Activated naive CD8-positive, alpha-beta T cell treated with anti-CD3 and anti-CD28 coated beads for 36 hours (primary cell): ENCODE results near the gene JPH4. TPM values are rescaled to one million over a fixed set of nuclear protein-coding genes. Genes with fewer than 3 reads are reported as not detected.
A peak's percentile ranks its signal among the peaks of the same experiment; 100 is the strongest.
"Not testable (repeated sequence)": the region's sequence is repeated elsewhere in the genome, so short reads cannot be mapped to it uniquely, and the experiment has no call there.

ENCODE experiments used
- DNase-seq: peaks from one replicate; pipeline ENCODE4 v3.0.0; 2021
- H3K27ac Mint-ChIP-seq: one replicate; pipeline ENCODE4 v1.8.0; 2022; ENCODE audit warnings: mild to moderate bottlenecking, moderate library complexity, mixed read lengths
- H3K27me3 Mint-ChIP-seq: one replicate; pipeline ENCODE4 v1.8.0; 2022; ENCODE audit warnings: mild to moderate bottlenecking, mixed read lengths
- H3K36me3 Mint-ChIP-seq: one replicate; pipeline ENCODE4 v1.8.0; 2021; ENCODE audit warnings: mild to moderate bottlenecking, mixed read lengths
- H3K4me1 Mint-ChIP-seq: one replicate; pipeline ENCODE4 v1.8.0; 2021; ENCODE audit warnings: mixed read lengths
- H3K4me3 Mint-ChIP-seq: one replicate; pipeline ENCODE4 v1.8.0; 2022; ENCODE audit warnings: mild to moderate bottlenecking, moderate library complexity, mixed read lengths
- H3K9me3 Mint-ChIP-seq: one replicate; pipeline ENCODE4 v1.8.0; 2022; ENCODE audit warnings: mixed read lengths
- total RNA-seq, 2 experiments: library from RNA; stranded (reverse); gene quantifications; one replicate each; pipeline ENCODE4 v1.2.3, GENCODE V29; 2021

The JPH4 gene
- total RNA-seq, 2 experiments from 2014 or later, result 0.72 to 0.74 TPM

DNA sequence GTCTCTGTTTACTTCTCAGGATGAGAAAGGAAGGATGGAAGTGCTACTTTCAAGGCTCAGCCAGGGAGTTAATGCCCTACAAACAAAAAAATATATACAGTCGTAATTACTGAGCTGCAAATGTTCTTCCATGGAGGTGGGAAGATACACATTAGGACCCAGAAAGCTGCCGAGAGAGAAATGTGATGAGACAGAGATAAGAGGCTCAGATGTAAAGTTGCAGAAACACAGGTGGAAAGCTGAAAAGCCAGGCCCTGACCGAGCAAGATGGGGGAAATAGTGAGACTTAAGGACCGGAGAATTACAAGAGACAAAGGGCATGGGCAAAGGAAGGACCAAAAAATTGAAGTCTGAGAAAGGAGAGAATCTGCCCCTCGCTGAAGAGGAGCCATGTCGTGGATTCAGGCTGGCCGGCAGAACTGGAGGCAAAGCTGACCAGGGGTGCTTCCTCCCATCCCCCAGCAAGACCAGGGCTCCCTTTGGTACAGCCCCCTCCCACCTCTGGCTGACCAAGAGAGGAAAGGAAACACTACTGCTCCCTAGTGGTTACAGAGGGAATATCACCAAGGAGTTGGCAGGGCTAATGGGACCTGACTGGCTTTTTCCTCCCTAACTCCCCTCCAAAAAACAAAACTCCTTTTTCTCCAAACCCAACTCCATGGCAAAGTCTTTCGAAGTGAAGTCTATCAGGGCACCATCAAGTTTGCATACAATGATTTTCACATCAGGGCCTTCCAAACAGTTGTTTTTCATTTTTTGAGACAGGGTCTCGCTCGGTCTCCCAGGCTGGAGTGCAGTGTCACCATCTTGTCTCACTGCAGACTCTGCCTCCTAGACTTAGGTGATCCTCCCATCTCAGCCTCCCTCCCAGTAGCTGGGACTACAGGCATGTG is 39.1 kb downstream of the JPH4 start:
- Mint-ChIP-seq H3K27ac (no peak overlapping the region), H3K9me3 (no peaks in the 10 kb centered on the region)

DNA sequence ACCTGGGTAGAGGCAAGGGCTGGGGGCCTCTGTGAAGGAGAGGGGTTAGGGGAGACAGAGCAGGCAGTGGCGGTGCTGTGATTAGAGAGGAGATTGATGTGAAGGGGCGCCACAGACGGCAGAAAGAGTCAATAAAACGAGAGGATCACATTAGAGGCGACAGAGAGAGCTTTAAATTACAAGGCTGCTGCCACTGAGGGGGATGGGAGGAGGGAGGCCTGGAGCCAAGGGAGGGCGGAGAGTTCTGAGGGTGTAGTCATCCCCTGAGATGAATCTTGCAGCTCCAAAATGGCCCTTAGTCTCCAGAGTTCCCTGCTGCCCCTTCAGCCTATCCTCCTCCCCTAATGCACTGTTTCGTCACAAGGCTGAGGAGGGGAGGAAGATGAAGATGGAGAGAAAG is 39.8 kb downstream of the JPH4 start:
- H3K4me1 Mint-ChIP-seq, result no peaks in the 10 kb centered on the region
- H3K4me3 Mint-ChIP-seq, result no peak overlapping the region
- H3K27ac Mint-ChIP-seq, result no peak overlapping the region
- no peak for DNase-seq
- no peaks in the 10 kb centered on the region for H3K27me3 Mint-ChIP-seq
- H3K36me3 Mint-ChIP-seq, result no peaks in the 10 kb centered on the region
- no peaks in the 10 kb centered on the region for H3K9me3 Mint-ChIP-seq

More for the DNA sequence above, 39.1 kb downstream of the JPH4 start:
- no peaks in the 10 kb centered on the region for H3K36me3 Mint-ChIP-seq
- peak; percentile 15 for DNase-seq
- H3K4me3 Mint-ChIP-seq, result no peak overlapping the region
- H3K27me3 Mint-ChIP-seq, result no peaks in the 10 kb centered on the region
- H3K4me1 Mint-ChIP-seq, result no peaks in the 10 kb centered on the region

GRCh38 chr14:23538050-23538718 is 40.4 kb downstream of the JPH4 start:
- H3K4me3 Mint-ChIP-seq, result no peak overlapping the region
- no peak for DNase-seq
- H3K27ac Mint-ChIP-seq, result no peak overlapping the region
- H3K4me1 Mint-ChIP-seq, result no peaks in the 10 kb centered on the region
- H3K27me3 Mint-ChIP-seq, result no peaks in the 10 kb centered on the region
- H3K9me3 Mint-ChIP-seq, result no peaks in the 10 kb centered on the region
- no peaks in the 10 kb centered on the region for H3K36me3 Mint-ChIP-seq

GRCh38 chr14:23537351-23538049 is 41.1 kb downstream of the JPH4 start:
- no peaks in the 10 kb centered on the region for H3K27me3 Mint-ChIP-seq
- no peaks in the 10 kb centered on the region for H3K36me3 Mint-ChIP-seq
- H3K4me1 Mint-ChIP-seq, result no peaks in the 10 kb centered on the region
- no peak for DNase-seq
- no peaks in the 10 kb centered on the region for H3K9me3 Mint-ChIP-seq
- H3K4me3 Mint-ChIP-seq, result no peak overlapping the region
- H3K27ac Mint-ChIP-seq, result no peak overlapping the region

GRCh38 chr14:23536906-23537305 is 41.7 kb downstream of the JPH4 start:
- H3K4me3 Mint-ChIP-seq, H3K27me3 Mint-ChIP-seq, H3K9me3 Mint-ChIP-seq: not testable (repeated sequence)

DNA sequence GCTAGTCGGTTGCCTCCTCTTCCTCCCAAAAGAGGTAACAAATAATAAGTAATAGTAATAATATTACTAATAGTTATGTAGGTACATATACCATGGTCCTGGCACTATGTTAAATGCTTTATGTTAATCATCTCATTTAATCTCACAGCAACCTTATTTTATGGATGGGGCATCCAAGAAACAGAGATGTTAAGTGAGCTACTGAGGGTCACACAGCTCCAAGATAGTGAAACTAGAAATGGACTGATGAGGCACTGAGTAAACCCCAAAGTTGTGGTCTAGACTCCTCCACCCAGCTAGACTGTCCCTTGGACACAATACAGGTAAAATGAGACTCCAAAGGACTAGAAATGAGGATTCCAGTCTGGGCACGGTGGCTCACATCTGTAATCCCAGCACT is 42.1 kb downstream of the JPH4 start:
- Mint-ChIP-seq H3K36me3 (no peaks in the 10 kb centered on the region), H3K9me3 (no peaks in the 10 kb centered on the region), H3K4me1 (no peaks in the 10 kb centered on the region), H3K4me3 (no peak overlapping the region), H3K27me3 (no peaks in the 10 kb centered on the region), H3K27ac (no peak overlapping the region)
- DNase-seq, result no peak

More at GRCh38 chr14:23536906-23537305, 41.7 kb downstream of the JPH4 start:
- H3K36me3 Mint-ChIP-seq, DNase-seq, H3K4me1 Mint-ChIP-seq, H3K27ac Mint-ChIP-seq: not testable (repeated sequence)

DNA sequence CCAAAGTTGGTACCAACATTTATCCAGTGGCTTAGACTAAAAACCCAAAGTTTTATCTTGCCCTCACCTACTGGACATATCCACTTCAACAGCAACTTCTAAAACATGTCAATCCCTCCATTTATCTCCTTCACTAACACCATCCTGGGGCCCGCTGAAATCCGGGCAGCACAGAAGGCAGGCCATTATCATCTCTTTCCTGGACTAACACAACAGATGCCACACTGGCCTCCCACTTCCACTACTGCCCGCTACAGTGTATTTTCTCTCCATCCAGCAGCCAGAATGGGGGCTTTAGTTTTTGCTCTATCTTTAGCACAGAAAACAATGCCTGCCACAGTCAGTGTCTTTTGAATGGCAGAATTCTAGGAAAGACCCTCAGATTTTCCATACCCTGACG is 42.6 kb downstream of the JPH4 start:
- Mint-ChIP-seq H3K27me3 (no peaks in the 10 kb centered on the region), H3K36me3 (no peaks in the 10 kb centered on the region), H3K27ac (no peak overlapping the region), H3K9me3 (no peaks in the 10 kb centered on the region), H3K4me1 (no peaks in the 10 kb centered on the region), H3K4me3 (no peak overlapping the region)
- DNase-seq, result no peak

- no peak overlapping the region for H3K4me3 Mint-ChIP-seq
- H3K27ac Mint-ChIP-seq, result no peak overlapping the region
- no peaks in the 10 kb centered on the region for H3K36me3 Mint-ChIP-seq
- H3K27me3 Mint-ChIP-seq, result no peaks in the 10 kb centered on the region
- no peaks in the 10 kb centered on the region for H3K4me1 Mint-ChIP-seq
- no peaks in the 10 kb centered on the region for H3K9me3 Mint-ChIP-seq
- DNase-seq, result no peak
These were observed 44.7 kb downstream of the JPH4 start for GRCh38 chr14:23533652-23534435.

DNA sequence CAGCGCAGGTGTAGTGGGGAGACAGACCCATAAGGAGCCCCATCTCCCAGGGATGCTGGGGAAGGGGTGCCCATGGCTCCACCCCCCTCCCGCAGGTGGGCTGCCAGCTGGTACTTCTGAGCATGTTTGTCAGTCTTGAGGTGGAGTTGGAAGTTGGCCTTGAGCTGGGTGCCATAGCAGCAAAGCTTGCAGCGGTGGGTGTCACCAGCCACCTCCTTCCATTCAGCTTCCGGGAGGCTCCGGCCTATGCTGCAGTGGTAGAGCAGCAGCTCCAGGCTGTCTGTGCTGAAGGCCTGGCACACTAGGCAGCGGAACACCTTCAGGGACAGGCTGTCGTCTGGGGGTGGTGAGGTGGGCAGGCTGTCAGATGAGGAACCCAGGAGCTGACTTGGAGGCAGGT is 45.9 kb downstream of the JPH4 start:
- Mint-ChIP-seq H3K27me3 (no peaks in the 10 kb centered on the region), H3K4me1 (no peaks in the 10 kb centered on the region), H3K4me3 (no peak overlapping the region)

DNA sequence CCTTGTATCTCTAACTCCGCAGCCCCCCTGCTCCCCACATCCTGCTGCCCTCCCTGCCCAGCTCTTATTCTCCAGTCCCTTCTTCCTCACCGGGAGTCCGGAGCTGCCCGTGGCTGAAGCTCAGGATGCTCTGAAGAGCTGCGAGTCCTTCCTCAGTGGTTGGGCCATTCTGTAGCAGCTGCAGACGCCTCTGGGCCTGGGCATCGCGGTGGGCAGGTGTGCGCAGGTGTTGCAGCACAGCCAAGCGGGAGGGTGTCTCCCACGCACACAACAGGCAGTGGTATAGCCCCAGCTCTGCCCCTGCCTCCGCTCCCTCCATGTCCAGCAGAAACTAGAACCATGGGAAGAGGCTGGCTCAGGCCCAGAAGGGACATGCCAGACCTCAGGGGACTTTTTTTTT is 47.2 kb downstream of the JPH4 start:
- Mint-ChIP-seq H3K27ac (no peak overlapping the region), H3K4me1 (no peaks in the 10 kb centered on the region), H3K9me3 (no peaks in the 10 kb centered on the region), H3K36me3 (no peaks in the 10 kb centered on the region), H3K4me3 (no peak overlapping the region), H3K27me3 (no peaks in the 10 kb centered on the region)
- DNase-seq, result no peak

More for the DNA sequence above, 45.9 kb downstream of the JPH4 start:
- H3K9me3 Mint-ChIP-seq, result no peaks in the 10 kb centered on the region
- DNase-seq, result no peak
- H3K27ac Mint-ChIP-seq, result no peak overlapping the region
- H3K36me3 Mint-ChIP-seq, result no peaks in the 10 kb centered on the region

DNA sequence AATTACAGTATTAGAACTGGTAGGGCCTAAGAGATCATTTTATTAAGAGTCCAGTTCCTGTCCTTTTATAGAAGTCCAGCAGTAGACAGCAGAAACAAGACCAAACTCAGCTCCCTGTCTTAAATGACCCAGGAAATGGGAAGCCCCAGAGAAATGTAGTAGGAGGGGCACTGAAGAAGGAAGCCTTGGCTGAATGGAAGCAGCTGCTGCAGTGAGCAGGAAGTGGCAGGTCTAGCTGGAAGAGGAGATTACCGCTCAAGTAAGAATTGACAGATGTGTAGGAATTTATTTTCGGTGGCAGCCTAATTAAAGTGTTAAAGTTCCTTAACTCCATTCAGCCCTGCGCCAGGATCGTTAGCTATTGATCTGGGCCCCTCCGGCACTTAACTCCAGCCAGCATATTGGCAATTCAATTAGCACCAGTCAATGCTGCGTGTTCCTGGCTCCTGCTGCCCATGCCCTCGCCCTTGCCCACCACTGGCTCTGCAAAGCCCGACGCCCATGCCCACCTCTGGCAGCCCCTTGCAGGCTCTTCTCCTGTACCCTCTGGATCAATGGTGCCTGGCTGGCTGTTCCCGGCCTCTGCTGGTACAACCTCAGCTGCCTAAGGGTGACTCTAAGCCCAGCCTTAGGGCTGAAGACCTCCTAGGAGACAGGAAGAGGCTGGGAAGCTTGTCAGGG is 48.1 kb downstream of the JPH4 start:
- no peak overlapping the region for H3K27ac Mint-ChIP-seq
- no peak for DNase-seq
- no peaks in the 10 kb centered on the region for H3K4me1 Mint-ChIP-seq
- H3K4me3 Mint-ChIP-seq, result no peak overlapping the region
- no peaks in the 10 kb centered on the region for H3K9me3 Mint-ChIP-seq
- no peaks in the 10 kb centered on the region for H3K36me3 Mint-ChIP-seq
- no peaks in the 10 kb centered on the region for H3K27me3 Mint-ChIP-seq

DNA sequence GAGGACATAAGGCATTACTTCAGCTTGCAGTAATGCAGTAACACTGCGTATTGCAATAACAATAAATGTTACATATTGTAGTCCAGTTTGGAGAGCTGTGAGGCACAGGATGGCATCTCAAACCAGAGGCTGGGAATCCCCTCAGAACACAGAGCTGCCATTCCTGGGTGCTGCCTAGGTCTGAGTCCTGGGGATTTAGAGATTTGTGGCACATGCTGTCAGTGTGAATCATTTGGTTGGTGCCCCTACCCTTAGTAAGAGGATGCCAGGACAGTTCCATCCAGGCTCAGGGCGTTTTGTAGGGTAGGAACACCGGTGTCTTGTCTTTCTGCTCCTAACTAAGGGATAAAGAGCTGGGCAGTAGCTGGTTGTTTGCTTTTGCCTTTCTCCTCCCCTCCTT is 49.6 kb downstream of the JPH4 start:
- H3K36me3 Mint-ChIP-seq, result no peaks in the 10 kb centered on the region
- no peaks in the 10 kb centered on the region for H3K4me1 Mint-ChIP-seq
- no peak overlapping the region for H3K4me3 Mint-ChIP-seq
- no peak for DNase-seq
- H3K9me3 Mint-ChIP-seq, result no peaks in the 10 kb centered on the region
- H3K27me3 Mint-ChIP-seq, result no peaks in the 10 kb centered on the region
- no peak overlapping the region for H3K27ac Mint-ChIP-seq

- DNase-seq, result no peak
- Mint-ChIP-seq H3K27ac (no peak overlapping the region), H3K9me3 (no peaks in the 10 kb centered on the region), H3K4me3 (no peak overlapping the region), H3K27me3 (no peaks in the 10 kb centered on the region), H3K4me1 (no peaks in the 10 kb centered on the region), H3K36me3 (no peaks in the 10 kb centered on the region)
These were observed 50.0 kb downstream of the JPH4 start for GRCh38 chr14:23528555-23528954.

DNA sequence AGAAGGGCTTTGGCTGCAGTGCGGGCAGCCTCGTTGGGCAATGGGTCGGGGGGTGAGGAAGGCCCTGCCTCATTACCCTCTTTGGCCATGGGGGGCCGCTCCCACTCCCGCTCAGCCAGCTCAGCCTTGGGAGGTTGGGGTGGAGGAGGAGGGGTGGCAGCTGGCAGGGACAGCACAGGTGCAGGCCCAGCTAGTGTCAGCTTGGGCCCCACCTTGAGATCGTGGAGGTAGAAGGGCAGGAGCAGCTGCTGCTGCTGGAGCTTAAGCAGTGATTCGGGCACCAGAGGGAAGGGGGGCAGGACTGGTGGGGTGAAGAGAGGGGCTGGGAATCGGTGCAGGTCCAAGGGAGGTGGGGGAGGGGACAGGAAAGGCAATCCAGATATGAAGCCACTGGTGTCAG is 53.0 kb downstream of the JPH4 start:
- Mint-ChIP-seq H3K4me1 (no peaks in the 10 kb centered on the region), H3K36me3 (no peaks in the 10 kb centered on the region), H3K4me3 (no peak overlapping the region), H3K27ac (no peak overlapping the region), H3K27me3 (no peaks in the 10 kb centered on the region), H3K9me3 (no peaks in the 10 kb centered on the region)
- no peak for DNase-seq
